Right lobe of liver (tissue), 4 donors: ENCODE data around the gene TMCC3.

Experiments
- POLR2A ChIP-seq: fragments of 450-650 bp; IDR thresholded peaks from one replicate; pipeline ENCODE4 v1.6.1; 2017; ENCODE audit warnings: antibody characterized with exemption, mild to moderate bottlenecking
- TF ChIP-seq, protein P1 (sequence below), 4 donors: fragments of 200-600 bp in 3 of 4; fragments of 450-650 bp in 1 of 4; IDR thresholded peaks; one replicate each; pipeline versions ENCODE4 v1.5.1 to v1.8.0; 2016 to 2022; ENCODE audit warnings: antibody characterized with exemption in 4 of 4, mild to moderate bottlenecking in 2 of 4
- donor health status: DM: no; HTN: no; CAD: no.
- donor health status: DM: no; HTN: no; CAD: no.
- donor health status: DM: no; HTN: yes; CAD: no.

DNA sequence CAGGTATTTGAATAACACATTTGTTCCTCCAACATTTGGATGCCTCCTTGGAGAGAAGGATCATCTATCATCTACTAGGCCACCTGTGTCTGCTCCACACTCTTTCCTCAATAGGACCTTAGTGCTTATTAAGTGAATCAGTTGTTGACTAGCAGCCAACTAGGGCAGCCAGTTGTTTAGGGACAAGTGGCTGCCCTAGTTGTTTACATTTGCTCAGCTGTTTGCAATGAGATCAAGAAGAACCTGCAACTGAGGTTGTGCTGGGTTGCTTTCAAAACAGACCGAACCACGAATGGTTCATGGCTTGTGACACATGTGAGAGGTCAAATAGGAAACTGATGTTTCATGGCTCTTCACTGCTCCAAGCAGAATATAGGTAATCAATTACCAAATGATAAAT, 53.8 kb downstream of the TMCC3 start:
- TF ChIP-seq, protein P1, sequence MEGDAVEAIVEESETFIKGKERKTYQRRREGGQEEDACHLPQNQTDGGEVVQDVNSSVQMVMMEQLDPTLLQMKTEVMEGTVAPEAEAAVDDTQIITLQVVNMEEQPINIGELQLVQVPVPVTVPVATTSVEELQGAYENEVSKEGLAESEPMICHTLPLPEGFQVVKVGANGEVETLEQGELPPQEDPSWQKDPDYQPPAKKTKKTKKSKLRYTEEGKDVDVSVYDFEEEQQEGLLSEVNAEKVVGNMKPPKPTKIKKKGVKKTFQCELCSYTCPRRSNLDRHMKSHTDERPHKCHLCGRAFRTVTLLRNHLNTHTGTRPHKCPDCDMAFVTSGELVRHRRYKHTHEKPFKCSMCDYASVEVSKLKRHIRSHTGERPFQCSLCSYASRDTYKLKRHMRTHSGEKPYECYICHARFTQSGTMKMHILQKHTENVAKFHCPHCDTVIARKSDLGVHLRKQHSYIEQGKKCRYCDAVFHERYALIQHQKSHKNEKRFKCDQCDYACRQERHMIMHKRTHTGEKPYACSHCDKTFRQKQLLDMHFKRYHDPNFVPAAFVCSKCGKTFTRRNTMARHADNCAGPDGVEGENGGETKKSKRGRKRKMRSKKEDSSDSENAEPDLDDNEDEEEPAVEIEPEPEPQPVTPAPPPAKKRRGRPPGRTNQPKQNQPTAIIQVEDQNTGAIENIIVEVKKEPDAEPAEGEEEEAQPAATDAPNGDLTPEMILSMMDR (IDR thresholded peaks at IDR 0.05): no peak
- TF ChIP-seq POLR2A: no peak
